PC-3 (cell line): ENCODE measurements around the gene UBXN6. TPM values are rescaled to one million over a fixed set of nuclear protein-coding genes. Genes with fewer than 3 reads are reported as not detected.

Experiments
- ATAC-seq: fragments of 200-7000 bp; cut with Tn5 transposase; 2 replicates; pipeline ENCODE4 v1.9.1; 2020; ENCODE audit warnings: mild to moderate bottlenecking, moderate library complexity
- BruUV-seq: library from RNA; stranded (reverse); fragments of 400-500 nt; replicated peaks from 2 replicates; lab custom pipeline; 2021; lab: Mats Ljungman, UMichigan
- CTCF ChIA-PET: fragments of 300-600 bp; sonication (Branson Sonifier 250); formaldehyde crosslinking; loops from one replicate; lab custom pipeline; 2022; ENCODE audit warnings: antibody characterized with exemption; lab: Charles Lee
- POLR2A ChIA-PET: fragments of 300-600 bp; sonication (Branson Sonifier 250); formaldehyde crosslinking; loops from one replicate; lab custom pipeline; 2022; ENCODE audit warnings: antibody characterized with exemption; ENCODE audit not compliant: unreplicated experiment; lab: Charles Lee
- DNase-seq: peaks from one replicate; pipeline ENCODE4 v3.0.0-alpha.2; 2015
- H2AFZ ChIP-seq: fragments of 300-600 bp; sonication (generic); 2 replicates; pipeline ENCODE4 v1.6.0; 2016; ENCODE audit warnings: antibody characterized with exemption, low read length
- H3F3A ChIP-seq: fragments of 300-600 bp; sonication (generic); one replicate; pipeline ENCODE4 v1.6.0; 2017; ENCODE audit warnings: antibody characterized with exemption, low read length, control low read depth, mild to moderate bottlenecking; ENCODE audit not compliant: unreplicated experiment
- H3K27ac ChIP-seq: fragments of 300-600 bp; sonication (generic); 2 replicates; pipeline ENCODE4 v1.5.1; 2016; ENCODE audit warnings: mild to moderate bottlenecking, low read length
- H3K27me3 ChIP-seq: fragments of 300-600 bp; sonication (generic); 2 replicates; pipeline ENCODE4 v1.6.1; 2016; ENCODE audit warnings: low read length, mixed read lengths
- H3K36me3 ChIP-seq: fragments of 300-600 bp; sonication (generic); 2 replicates; pipeline ENCODE4 v1.6.1; 2016; ENCODE audit warnings: low read depth, mixed run types, low read length, mixed read lengths
- H3K4me1 ChIP-seq: fragments of 300-600 bp; sonication (generic); 2 replicates; pipeline ENCODE4 v1.5.1; 2016; ENCODE audit warnings: low read length; ENCODE audit not compliant: insufficient read depth
- H3K4me2 ChIP-seq: fragments of 300-600 bp; sonication (generic); 2 replicates; pipeline ENCODE4 v1.6.0; 2016; ENCODE audit warnings: low read length
- H3K4me3 ChIP-seq: fragments of 300-600 bp; sonication (generic); 2 replicates; pipeline ENCODE4 v1.5.1; 2016; ENCODE audit warnings: mild to moderate bottlenecking, low read length, mixed read lengths
- H3K79me2 ChIP-seq: fragments of 300-600 bp; sonication (generic); 2 replicates; pipeline ENCODE4 v1.6.1; 2017; ENCODE audit warnings: low read length, mixed read lengths
- H3K9ac ChIP-seq: fragments of 300-600 bp; sonication (generic); 2 replicates; pipeline ENCODE4 v1.6.0; 2016; ENCODE audit warnings: mild to moderate bottlenecking, low read length
- H3K9me2 ChIP-seq: fragments of 300-600 bp; sonication (generic); replicated peaks from 2 replicates; pipeline ENCODE4 v1.6.1; 2016; ENCODE audit warnings: mixed run types, low read length, mixed read lengths
- H3K9me3 ChIP-seq: fragments of 300-600 bp; sonication (generic); 2 replicates; pipeline ENCODE4 v1.6.1; 2016; ENCODE audit warnings: low read length, mixed read lengths
- H4K20me1 ChIP-seq: fragments of 300-600 bp; sonication (generic); 2 replicates; pipeline ENCODE4 v1.6.1; 2016; ENCODE audit warnings: low read length, mixed read lengths
- EZH2 ChIP-seq: fragments of 300-600 bp; sonication (generic); IDR thresholded peaks from one replicate; pipeline ENCODE4 v1.6.1; 2017; ENCODE audit warnings: antibody characterized with exemption, mild to moderate bottlenecking, low read length; ENCODE audit not compliant: unreplicated experiment
- EZH2phosphoT487 ChIP-seq: fragments of 300-600 bp; sonication (generic); IDR thresholded peaks from 2 replicates; pipeline ENCODE4 v1.6.1; 2018; ENCODE audit warnings: mild to moderate bottlenecking, antibody characterized with exemption, low read length, borderline replicate concordance
- intact Hi-C: fragments of 100-400 bp; cut with micrococcal nuclease; formaldehyde crosslinking; loops from 2 replicates; pipeline ENCODE4 v1.9.0; 2023
- total RNA-seq: library from RNA; depleted of rRNA; stranded (reverse); fragments of >200 nt; gene quantifications from 2 replicates; pipeline ENCODE4 v1.2.3, GENCODE V29; 2014
- TF ChIP-seq, protein P1 (sequence below): fragments of 300-600 bp; sonication (generic); conservative IDR thresholded peaks from 2 replicates; pipeline ENCODE4 v1.5.1; 2017; ENCODE audit warnings: antibody characterized with exemption, low read depth, mild to moderate bottlenecking, low read length

UBXN6 gene
- total RNA-seq, 1 experiment from 2014 or later = 64.0 TPM

DNA sequence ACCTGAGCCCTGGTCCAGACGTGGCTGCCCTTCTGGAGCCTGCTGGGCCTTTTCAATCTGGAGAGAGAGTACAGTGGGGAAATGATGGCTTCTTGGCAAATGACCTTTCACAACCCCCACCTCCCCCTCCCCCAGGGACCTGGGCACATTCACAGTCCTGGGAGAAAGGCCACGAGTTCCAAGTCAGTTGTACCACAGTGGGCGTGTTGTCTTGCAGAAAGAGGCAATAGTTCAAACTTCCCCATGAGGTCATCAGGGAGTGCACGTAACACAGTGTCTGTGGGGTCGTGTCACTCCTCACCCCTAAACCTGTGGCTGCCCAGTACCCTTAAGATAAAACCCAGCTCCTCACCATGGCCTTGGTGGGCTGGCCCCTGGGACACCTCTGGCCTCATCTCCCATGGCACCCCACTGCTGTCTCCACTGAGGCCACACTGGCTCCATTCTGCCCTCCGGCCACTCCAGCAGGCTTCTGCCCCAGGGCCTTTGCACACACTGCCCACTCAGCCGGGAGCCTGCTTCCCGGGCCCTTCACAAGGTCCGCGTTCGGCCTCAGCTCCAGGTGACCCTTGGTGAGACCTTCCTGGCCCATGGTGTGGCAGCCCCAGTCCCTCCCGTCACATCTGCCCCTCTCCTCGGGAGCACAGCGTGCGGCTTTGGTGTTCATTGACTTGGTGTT, 47.4 kb upstream of the UBXN6 start:
- POLR2A ChIA-PET = no interaction called here
- no TSS peak for BruUV-seq
- CTCF ChIA-PET = interaction anchor here (0.6 kb wide), 1 partner anchor 9 kb away, joined by 10 read pairs; no protein-coding TSS in a partner anchor

DNA sequence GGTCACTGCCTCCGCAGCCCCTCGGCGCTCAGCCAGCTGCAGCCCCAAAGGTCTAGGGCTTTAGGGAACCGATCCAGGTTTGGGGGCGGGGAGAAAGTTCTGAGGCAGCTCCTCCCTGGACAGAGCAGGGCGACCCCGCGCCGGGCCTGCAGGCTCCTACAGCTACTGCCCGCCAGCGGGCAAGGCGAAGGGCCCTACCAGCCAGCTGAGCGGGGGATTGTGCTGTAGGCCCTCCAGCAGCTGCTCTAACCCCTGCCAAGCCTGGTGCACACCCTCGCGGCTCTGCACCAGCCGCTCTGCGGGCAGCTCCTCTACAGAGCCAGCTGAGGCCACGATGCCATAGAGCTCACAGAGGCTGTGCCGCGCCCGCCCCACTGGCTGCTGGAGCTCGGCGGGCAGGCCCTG, 46.7 kb upstream of the UBXN6 start:
- Histone ChIP-seq H3F3A (no peaks in the 10 kb centered on the region), H3K36me3 (no peaks in the 10 kb centered on the region), H3K4me3 (no peak overlapping the region), H3K27ac (no peak overlapping the region), H3K27me3 (no peaks in the 10 kb centered on the region), H3K9me2 (no peaks in the 10 kb centered on the region), H4K20me1 (no peaks in the 10 kb centered on the region), H3K4me1 (peaks cover 8% of the 10 kb centered on the region), H2AFZ (no peak overlapping the region), H3K4me2 (no peak overlapping the region), H3K9ac (no peak overlapping the region), H3K79me2 (no peaks in the 10 kb centered on the region), H3K9me3 (no peaks in the 10 kb centered on the region)
- BruUV-seq = no TSS peak
- intact Hi-C loops = no loop called here
- no peak for DNase-seq
- no peak for TF ChIP-seq EZH2phosphoT487
- TF ChIP-seq, protein P1, sequence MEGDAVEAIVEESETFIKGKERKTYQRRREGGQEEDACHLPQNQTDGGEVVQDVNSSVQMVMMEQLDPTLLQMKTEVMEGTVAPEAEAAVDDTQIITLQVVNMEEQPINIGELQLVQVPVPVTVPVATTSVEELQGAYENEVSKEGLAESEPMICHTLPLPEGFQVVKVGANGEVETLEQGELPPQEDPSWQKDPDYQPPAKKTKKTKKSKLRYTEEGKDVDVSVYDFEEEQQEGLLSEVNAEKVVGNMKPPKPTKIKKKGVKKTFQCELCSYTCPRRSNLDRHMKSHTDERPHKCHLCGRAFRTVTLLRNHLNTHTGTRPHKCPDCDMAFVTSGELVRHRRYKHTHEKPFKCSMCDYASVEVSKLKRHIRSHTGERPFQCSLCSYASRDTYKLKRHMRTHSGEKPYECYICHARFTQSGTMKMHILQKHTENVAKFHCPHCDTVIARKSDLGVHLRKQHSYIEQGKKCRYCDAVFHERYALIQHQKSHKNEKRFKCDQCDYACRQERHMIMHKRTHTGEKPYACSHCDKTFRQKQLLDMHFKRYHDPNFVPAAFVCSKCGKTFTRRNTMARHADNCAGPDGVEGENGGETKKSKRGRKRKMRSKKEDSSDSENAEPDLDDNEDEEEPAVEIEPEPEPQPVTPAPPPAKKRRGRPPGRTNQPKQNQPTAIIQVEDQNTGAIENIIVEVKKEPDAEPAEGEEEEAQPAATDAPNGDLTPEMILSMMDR = no peak
- ChIA-PET CTCF (no interaction called here), POLR2A (no interaction called here)
- ATAC-seq = peak; percentile 11; the same call in 1 of the 2 replicates

More for the DNA sequence above, 47.4 kb upstream of the UBXN6 start:
- no peak overlapping the region for H3K4me2 ChIP-seq
- H3K4me1 ChIP-seq = peaks cover 8% of the 10 kb centered on the region
- no peaks in the 10 kb centered on the region for H3K36me3 ChIP-seq
- no peaks in the 10 kb centered on the region for H3K9me3 ChIP-seq
- no peaks in the 10 kb centered on the region for H3F3A ChIP-seq
- no peaks in the 10 kb centered on the region for H3K79me2 ChIP-seq
- no peak overlapping the region for H3K4me3 ChIP-seq
- TF ChIP-seq EZH2 = no peak
- TF ChIP-seq EZH2phosphoT487 = no peak
- TF ChIP-seq, protein P1 = no peak
- DNase-seq (no peak), ATAC-seq (no peak)
- H3K9ac ChIP-seq = no peak overlapping the region
- no peaks in the 10 kb centered on the region for H4K20me1 ChIP-seq
- H3K27me3 ChIP-seq = no peaks in the 10 kb centered on the region
- H3K27ac ChIP-seq = no peak overlapping the region
- intact Hi-C loops = no loop called here
- H2AFZ ChIP-seq = no peak overlapping the region
- no peaks in the 10 kb centered on the region for H3K9me2 ChIP-seq

DNA sequence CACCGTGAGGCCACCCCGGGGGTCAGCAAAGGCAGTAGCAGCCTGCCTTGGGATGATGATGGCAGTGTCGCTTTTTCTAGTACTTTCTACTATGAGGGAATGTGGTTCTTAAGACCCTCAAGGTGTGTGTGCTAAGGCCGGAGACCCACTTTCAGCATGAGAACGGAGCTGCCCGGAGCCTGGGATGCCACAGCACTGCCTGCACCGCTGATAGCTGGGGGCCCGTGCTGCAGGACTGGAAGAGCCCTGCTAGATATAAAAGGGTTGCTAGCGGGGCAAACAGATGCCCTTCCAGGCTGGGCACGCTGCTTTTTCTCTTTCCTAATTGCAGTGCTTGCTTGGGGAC, 46.2 kb upstream of the UBXN6 start:
- DNase-seq = no peak
- Histone ChIP-seq H4K20me1 (no peaks in the 10 kb centered on the region), H3K4me2 (no peak overlapping the region), H3K27me3 (no peaks in the 10 kb centered on the region), H3K4me1 (peaks cover 8% of the 10 kb centered on the region), H3K36me3 (no peaks in the 10 kb centered on the region), H3F3A (no peaks in the 10 kb centered on the region), H3K9ac (no peak overlapping the region), H3K9me2 (no peaks in the 10 kb centered on the region), H2AFZ (no peak overlapping the region), H3K27ac (no peak overlapping the region), H3K9me3 (no peaks in the 10 kb centered on the region), H3K79me2 (no peaks in the 10 kb centered on the region), H3K4me3 (no peak overlapping the region)
- intact Hi-C loops = no loop called here
- no peak for ATAC-seq
- TF ChIP-seq, protein P1 = no peak
- TF ChIP-seq EZH2phosphoT487 = no peak
- TF ChIP-seq EZH2 = no peak
- BruUV-seq = no TSS peak
- ChIA-PET CTCF (no interaction called here), POLR2A (no interaction called here)
